VCaP (cell line): ENCODE measurements around the gene CRIP1.

ENCODE experiments used
- H3K27ac ChIP-seq: fragments of 450-650 bp; 2 replicates; pipeline ENCODE4 v1.5.1; 2017
- TF ChIP-seq, protein P1 (sequence below): fragments of 450-650 bp; conservative IDR thresholded peaks from 2 replicates; pipeline ENCODE4 v1.5.1; 2017; ENCODE audit warnings: mild to moderate bottlenecking, moderate library complexity

The CRIP1 gene, protein sequence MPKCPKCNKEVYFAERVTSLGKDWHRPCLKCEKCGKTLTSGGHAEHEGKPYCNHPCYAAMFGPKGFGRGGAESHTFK

DNA sequence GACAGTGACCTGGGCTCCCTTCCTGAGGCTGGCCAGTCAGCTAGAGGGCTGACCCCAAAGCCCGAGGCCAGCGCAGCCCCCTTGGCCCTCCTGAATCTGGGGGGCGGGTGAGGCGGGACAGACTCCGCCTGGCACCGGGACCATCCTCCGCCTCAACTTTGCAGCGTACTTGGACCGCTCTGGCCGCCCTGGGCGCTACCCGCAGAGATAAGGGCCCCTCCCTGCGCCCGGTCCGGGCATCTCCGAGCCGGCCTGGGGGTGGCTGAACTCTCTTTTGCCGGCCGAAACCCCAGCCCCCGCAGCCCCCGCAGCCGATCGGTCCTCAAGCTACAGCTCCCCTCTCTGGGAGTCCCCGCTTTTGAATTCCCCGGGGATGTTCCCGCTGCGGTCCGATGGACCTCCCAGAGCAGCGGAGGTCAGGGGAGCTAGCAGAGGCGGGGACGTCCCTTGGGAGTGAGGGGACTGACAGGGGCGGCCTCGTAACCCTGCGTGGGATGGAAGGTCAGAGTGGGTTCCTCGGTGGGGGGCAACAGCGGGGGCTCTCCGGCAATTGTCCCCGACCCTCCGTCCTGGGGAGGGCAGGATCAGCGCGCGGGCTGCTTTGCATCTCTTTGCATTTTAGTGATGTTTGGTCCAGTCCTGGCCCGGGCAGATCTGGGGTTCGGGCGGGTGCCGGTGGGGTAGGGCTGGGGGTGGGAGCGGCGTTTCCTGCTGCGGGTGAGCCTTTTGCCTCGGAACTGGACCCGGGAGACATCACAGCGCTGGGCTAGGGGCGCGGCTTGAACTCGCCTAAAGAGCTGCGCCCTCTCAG lies at the start of gene CRIP1:
TSS of gene CRIP1 (plus strand) at position 724 of the 811 bp plus-strand sequence. CDS start 374 bp downstream, outside the sequence.
- H3K27ac ChIP-seq = no peak within 1 kb of the TSS

DNA sequence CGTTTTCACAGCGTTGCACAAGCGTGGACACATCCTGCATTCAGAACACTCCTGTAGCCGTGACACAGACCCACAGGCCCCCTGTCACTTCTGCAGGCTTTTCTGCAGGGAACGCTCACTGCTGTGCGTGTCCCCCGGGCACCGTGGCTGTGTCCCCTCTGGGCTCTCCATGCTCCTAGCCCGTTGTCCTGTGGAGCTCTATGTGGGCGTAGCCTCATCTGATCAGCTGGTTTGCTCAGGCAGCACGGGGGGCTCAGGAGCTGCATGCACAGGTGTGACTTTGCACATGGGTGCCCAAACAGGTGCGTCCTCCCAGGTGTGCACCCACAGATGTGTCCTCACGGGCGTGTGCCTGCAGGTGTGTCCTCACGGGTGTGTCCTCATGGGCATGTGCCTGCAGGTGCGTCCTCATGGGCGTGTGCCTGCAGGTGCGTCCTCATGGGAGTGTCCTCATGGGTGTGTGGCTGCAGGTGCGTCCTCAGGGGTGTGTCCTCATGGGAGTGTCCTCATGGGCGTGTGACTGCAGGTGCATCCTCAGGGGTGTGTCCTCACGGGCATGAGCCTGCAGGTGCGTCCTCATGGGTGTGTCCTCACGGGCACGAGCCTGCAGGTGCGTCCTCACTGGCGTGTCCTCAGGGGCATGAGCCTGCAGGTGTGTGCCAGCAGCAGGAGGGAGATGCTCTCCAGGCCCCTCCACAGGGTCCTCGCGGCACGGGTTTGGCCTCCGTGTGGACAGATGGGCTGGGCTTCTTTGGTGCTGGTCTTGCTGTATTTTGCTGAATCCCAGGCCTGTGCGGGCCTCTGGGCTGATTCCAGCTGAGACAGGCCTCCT lies 49.6 kb upstream of the CRIP1 start:
- TF ChIP-seq, protein P1, sequence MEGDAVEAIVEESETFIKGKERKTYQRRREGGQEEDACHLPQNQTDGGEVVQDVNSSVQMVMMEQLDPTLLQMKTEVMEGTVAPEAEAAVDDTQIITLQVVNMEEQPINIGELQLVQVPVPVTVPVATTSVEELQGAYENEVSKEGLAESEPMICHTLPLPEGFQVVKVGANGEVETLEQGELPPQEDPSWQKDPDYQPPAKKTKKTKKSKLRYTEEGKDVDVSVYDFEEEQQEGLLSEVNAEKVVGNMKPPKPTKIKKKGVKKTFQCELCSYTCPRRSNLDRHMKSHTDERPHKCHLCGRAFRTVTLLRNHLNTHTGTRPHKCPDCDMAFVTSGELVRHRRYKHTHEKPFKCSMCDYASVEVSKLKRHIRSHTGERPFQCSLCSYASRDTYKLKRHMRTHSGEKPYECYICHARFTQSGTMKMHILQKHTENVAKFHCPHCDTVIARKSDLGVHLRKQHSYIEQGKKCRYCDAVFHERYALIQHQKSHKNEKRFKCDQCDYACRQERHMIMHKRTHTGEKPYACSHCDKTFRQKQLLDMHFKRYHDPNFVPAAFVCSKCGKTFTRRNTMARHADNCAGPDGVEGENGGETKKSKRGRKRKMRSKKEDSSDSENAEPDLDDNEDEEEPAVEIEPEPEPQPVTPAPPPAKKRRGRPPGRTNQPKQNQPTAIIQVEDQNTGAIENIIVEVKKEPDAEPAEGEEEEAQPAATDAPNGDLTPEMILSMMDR = no peak
- H3K27ac ChIP-seq = no peak overlapping the region

More for the DNA sequence above, at the start of gene CRIP1:
- TF ChIP-seq, protein P1 = no peak

DNA sequence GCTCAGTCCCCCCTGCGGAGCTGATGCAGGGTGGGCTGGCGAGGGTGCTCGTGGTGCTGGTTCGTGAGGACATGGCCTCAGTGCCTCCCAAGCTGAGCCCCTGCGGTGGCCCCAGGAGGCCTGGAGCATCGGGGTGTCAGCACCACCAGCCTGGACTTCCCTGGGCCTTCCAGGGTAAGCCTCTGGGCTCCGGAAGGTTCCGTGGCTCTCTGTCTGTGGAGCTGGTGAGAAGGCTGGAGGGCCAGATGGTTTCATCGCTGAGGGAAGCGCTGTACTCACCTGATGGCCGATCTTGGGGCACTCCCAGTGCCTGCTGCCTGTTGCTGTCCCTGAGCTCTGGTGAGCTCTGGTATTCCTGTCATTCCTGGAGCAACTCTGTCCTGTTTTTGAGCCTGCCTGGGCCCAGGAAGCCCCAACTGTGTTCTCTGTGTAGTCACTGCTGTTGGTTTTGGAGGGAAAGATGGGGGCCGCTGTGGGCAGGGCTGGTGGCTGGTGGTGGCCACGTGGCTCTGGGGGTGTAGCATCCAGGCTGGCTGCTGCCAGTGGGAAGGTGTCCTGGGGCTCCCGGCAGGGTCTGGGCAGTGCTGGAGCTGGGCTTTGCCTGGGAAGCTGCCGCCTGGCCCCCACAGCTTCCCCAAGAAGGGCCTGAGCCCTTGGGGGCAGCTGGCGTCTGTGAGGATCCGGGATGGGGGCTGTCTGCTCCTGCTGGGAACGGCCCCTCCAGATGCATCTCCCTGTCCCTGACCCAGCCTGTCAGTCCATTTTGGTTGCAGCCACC lies 48.8 kb upstream of the CRIP1 start:
- H3K27ac ChIP-seq = no peak overlapping the region
- TF ChIP-seq, protein P1 = no peak

DNA sequence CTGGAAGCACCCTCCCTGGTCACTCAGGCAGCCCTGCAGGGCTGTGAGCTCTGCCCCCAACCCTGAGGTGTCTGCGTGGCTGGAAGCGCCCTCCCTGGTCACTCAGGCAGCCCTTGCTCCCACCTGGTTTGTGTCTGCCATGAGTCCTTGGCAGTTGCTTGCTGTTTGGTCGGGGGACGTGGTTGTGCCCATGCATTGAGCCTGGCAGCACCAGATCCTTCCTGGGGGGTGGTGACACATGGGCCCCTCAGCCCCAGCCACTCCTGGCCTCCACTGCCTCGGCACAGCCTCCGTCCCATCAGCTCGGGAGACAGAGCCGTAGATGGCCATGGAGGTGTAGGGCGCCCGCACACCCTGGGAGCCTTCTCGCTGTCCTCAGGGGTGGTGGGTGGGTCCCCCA lies 47.5 kb upstream of the CRIP1 start:
- no peak overlapping the region for H3K27ac ChIP-seq

DNA sequence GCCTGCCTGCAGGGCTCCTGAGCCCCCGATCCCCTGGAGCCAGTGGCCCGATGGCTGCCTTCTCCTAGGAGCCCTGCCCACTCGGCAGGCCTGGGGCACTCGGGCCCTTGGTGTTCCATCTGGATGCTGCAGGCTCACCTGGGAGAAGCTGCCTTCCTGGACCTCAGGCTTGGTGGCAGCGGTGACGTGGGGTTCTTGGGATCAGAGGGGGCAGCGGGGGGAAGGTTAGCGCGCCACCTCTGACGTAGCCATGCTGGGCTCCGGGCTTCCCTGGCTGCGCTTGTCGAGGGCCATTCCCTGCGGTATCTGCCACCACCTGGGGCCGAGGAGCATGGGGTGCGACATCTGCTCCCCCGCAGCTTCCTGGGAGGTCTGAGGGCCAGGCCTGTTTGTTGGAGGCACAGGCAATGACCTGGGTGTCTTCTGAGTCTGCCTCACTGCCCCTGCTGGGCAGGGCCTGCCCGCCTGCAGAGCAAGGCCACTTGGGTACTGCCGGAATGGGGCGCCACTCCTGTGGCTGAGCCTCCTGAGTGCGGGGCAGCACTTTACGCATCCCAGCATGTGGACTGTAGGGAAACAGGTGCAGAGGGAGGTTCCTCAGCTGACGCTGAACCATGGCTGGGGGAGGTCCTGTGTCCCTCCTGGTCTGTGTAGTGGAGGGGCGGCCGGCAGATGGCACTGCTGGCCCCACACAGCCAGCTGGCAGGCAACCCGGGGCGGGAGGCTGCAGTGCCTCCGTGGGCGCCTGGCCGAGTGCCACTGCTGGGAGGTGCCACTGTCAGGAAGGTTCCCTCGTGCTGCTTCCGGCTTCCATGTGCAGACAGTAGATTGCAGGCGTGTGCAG lies 46.8 kb upstream of the CRIP1 start:
- TF ChIP-seq, protein P1 = peak; percentile 68
- 0 out of 2 replicates have a peak overlapping the region, but pooled peaks have one; percentile 13 for H3K27ac ChIP-seq

More for the DNA sequence above, 47.5 kb upstream of the CRIP1 start:
- TF ChIP-seq, protein P1 = no peak

DNA sequence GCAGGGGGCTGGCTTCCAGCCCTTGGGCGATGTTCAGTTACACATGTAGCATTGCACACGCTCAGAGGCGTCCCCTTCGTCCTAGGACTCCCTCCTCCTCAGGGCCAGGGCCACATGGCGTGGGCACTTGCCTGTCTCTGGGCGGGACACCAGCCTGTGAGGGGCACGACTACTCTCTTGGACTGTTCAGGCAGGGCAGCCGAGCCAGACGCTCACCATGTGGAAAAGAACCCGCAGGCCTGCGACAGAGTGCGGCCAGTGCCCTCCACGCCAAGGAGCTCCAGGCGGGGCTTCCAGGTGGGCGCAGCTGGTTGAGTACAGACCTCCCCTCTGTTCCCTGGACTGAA lies 46.2 kb upstream of the CRIP1 start:
- H3K27ac ChIP-seq = 0 out of 2 replicates have a peak overlapping the region, but pooled peaks have one; percentile 13
- TF ChIP-seq, protein P1 = peak; percentile 12; the same call in 1 of the 2 replicates
